Gastrocnemius medialis (tissue), 4 donors: ENCODE results near the gene FUZ.

Experiments
- CTCF ChIP-seq, 5 experiments: fragments of 450-650 bp in 3 of 5; fragments of 200-600 bp in 2 of 5; sonication (generic) in 2 of 5; IDR thresholded peaks in 4 of 5; conservative IDR thresholded peaks in 1 of 5; 1 replicate in 4 of 5; 2 replicates in 1 of 5; pipeline ENCODE4 v1.5.1; 2016 to 2019; ENCODE audit warnings: antibody characterized with exemption in 5 of 5, mild to moderate bottlenecking in 3 of 5, moderate library complexity in 3 of 5
- POLR2A ChIP-seq, 2 donors: fragments of 450-650 bp; IDR thresholded peaks; one replicate each; pipeline ENCODE4 v1.6.1; 2017; ENCODE audit warnings: antibody characterized with exemption in 2 of 2, mild to moderate bottlenecking in 2 of 2, moderate library complexity in 2 of 2

DNA sequence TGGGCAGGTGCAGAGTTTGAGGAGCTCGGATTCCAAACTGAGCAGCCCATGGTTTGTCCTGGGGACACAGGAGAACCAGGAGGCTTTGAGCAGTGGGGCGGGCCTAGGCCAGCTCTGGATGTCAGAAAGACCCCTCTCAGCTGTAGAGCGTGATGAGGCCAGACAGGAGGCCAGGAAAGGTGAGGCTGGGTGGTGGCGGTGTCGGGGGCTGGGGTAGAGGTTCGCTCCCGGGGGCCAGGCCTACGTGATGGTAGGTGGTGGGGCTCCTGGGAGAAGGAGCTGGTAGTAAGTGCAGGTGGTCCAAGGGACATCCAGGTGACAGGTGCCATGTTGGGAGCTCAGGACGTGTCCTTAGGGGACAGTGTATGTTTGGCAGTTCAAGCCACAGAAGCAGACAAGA, 24.3 kb upstream of the FUZ start:
- TF ChIP-seq CTCF (IDR thresholded peaks at IDR 0.05 in 4 of 5, conservative IDR thresholded peaks at IDR 0.05 in 1 of 5) (no peak), POLR2A (IDR thresholded peaks at IDR 0.05) (no peak)
